T-helper 17 cell (primary cell): ENCODE results near the gene ADAMTS14. TPM values are rescaled to one million over a fixed set of nuclear protein-coding genes. Genes with fewer than 3 reads are reported as not detected.
"Not testable (repeated sequence)": the region's sequence is repeated elsewhere in the genome, so short reads cannot be mapped to it uniquely, and the experiment has no call there.

Experiments used
- ATAC-seq: fragments of 150-1000 bp; cut with Tn5 transposase; 2 replicates; pipeline ENCODE4 v1.10.0; 2021; ENCODE audit warnings: mild to moderate bottlenecking, moderate library complexity
- DNase-seq, 3 donors: peaks; one replicate each; pipeline versions ENCODE4 v3.0.0 to v3.0.0-alpha.2; 2020 to 2021
- H3K9me3 ChIP-seq: one replicate; pipeline ENCODE4 v1.7.0; 2013; ENCODE audit warnings: low read length, mild to moderate bottlenecking; ENCODE audit not compliant: control insufficient read depth, poor library complexity, severe bottlenecking
- H3K27ac Mint-ChIP-seq: one replicate; pipeline ENCODE4 v1.8.0; 2022; ENCODE audit warnings: mild to moderate bottlenecking, moderate library complexity, mixed read lengths
- H3K27me3 Mint-ChIP-seq: one replicate; pipeline ENCODE4 v1.8.0; 2022; ENCODE audit warnings: mixed read lengths
- H3K36me3 Mint-ChIP-seq: one replicate; pipeline ENCODE4 v1.8.0; 2022; ENCODE audit warnings: low read depth, mixed read lengths
- H3K4me1 Mint-ChIP-seq: one replicate; pipeline ENCODE4 v1.8.0; 2022; ENCODE audit warnings: mild to moderate bottlenecking, mixed read lengths
- H3K4me3 Mint-ChIP-seq: one replicate; pipeline ENCODE4 v1.8.0; 2022; ENCODE audit warnings: mild to moderate bottlenecking, moderate library complexity, mixed read lengths
- total RNA-seq, 4 donors: library from RNA in 2 of 4; stranded (reverse) in 2 of 4; gene quantifications; one replicate each; pipeline ENCODE4 v1.2.3 and lab custom pipeline; 2022 to 2026

ADAMTS14 gene
- total RNA-seq, 2 donors from 2014 or later: not detected

GRCh38 chr10:70768026-70768685 is 95.8 kb downstream of the ADAMTS14 start:
- not testable (repeated sequence) for H3K9me3 ChIP-seq, H3K4me1 Mint-ChIP-seq, DNase-seq, H3K27ac Mint-ChIP-seq, ATAC-seq, H3K36me3 Mint-ChIP-seq, H3K4me3 Mint-ChIP-seq
- H3K27me3 Mint-ChIP-seq: peaks cover 12% of the 10 kb centered on the region

DNA sequence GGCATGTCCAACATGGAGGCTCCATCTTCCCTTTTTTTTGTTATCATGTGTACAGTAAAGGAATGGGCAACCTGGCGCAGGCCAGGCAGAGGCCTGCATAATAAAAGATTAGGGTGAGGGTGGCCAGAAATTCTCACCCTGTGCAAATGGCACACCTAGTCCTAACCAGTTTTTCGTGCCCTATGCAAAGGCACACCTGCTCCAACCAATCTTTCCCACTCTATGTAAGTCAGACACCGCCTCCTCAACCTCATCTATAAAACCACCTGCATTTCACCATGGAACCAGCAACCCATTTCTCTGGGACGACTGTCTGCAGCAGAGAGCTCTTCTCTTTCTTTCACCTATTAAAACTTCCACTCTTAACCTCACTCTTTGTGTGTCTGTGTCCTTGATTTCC is 96.8 kb downstream of the ADAMTS14 start:
- ATAC-seq (no peak), DNase-seq (no peak)
- Mint-ChIP-seq H3K4me3 (no peak overlapping the region), H3K27me3 (peaks cover 12% of the 10 kb centered on the region), H3K27ac (no peak overlapping the region), H3K36me3 (peaks cover 4% of the 10 kb centered on the region), H3K4me1 (no peaks in the 10 kb centered on the region)
- H3K9me3 ChIP-seq: no peaks in the 10 kb centered on the region

DNA sequence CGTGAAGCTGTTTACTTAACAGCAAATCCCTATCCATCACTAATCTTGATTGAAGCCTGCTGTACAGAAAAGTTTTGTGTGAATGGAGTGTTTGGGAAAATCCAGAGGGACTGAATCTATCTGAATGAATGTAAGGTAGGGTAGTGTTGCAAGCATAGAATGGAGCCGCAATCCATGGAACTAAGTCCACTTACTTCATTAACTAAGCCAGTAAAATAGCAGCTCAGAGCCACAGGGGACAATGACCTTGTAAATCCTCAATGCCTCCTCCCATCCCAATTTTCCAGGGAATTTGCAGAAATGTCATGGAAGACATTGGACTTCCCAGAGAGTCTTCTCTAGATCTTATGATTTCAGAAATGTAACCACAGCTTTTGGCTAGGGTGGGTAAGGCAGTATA is 97.7 kb downstream of the ADAMTS14 start:
- Mint-ChIP-seq H3K36me3 (peaks cover 4% of the 10 kb centered on the region), H3K27me3 (peaks cover 12% of the 10 kb centered on the region), H3K4me3 (no peak overlapping the region), H3K27ac (no peak overlapping the region), H3K4me1 (no peaks in the 10 kb centered on the region)
- H3K9me3 ChIP-seq: no peaks in the 10 kb centered on the region
- ATAC-seq: no peak
- DNase-seq: no peak

DNA sequence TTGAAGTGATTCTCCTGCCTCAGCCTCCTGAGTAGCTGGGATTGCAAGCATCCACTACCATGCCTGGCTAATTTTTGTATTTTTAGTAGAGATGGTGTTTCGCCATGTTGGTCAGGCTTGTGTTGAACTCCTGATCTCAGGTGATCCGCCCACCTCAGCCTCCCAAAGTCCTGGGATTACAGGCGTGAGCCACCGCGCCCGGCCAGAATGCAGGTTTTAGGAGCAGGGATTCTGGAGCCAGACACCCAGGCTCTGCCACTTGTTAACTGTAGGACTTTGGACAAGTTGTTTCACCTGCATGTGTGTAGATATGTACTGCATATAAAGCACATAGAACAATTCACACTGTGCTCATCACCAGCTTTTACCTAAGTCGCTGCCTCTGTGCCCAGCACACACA is 98.2 kb downstream of the ADAMTS14 start:
- peaks cover 12% of the 10 kb centered on the region for H3K27me3 Mint-ChIP-seq
- not testable (repeated sequence) for H3K36me3 Mint-ChIP-seq, ATAC-seq, H3K27ac Mint-ChIP-seq, H3K9me3 ChIP-seq, H3K4me3 Mint-ChIP-seq, H3K4me1 Mint-ChIP-seq, DNase-seq

DNA sequence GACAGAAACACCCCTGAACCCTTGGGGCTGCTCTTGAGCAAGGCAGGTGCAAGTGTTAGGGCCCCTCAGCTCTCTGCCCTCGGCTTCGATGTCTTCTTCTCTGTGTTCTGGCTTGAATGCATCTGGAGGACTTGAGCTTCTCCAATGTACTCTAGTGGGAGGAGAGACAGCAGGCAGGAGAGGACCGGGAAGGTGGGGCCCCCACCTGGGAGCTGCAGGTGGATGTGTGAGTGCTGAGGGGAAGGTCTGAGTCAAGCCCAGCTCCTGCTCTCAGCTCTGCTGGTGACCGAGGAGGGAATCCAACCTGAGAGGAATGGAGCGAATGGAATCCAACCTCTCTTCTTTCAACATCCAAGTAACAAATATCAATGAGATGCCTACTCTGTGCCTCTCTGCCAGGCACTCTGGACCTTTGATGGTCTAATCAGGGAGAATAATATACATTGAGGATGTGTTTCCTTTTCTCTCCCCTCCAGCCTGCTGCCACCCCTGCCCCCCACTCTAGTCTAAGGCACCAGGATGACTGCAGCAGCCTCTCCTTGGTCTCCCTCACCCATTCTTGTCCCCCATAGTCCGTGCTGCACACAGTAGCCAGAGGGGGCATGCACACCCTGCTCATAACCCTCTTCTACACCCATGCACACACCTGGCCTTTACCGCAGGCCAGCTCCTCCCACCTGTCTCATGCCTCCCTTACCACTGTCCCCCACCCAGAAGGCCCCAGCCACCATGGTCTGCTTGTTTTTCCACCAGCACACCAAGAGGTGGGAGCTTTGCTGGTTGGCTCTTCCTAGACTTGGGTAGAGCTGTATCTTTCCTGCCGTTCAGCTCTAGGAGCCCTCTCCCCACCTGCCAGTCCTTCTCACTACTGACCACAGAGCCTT is 99.2 kb downstream of the ADAMTS14 start:
- no peaks in the 10 kb centered on the region for H3K4me1 Mint-ChIP-seq
- H3K27ac Mint-ChIP-seq: peak overlapping the region; percentile 21
- H3K27me3 Mint-ChIP-seq: peaks cover 12% of the 10 kb centered on the region
- no peak overlapping the region for H3K4me3 Mint-ChIP-seq
- H3K9me3 ChIP-seq: no peaks in the 10 kb centered on the region
- ATAC-seq: no peak
- H3K36me3 Mint-ChIP-seq: peaks cover 4% of the 10 kb centered on the region
- DNase-seq: no peak

- Mint-ChIP-seq H3K27me3 (peaks cover 12% of the 10 kb centered on the region), H3K36me3 (peaks cover 4% of the 10 kb centered on the region), H3K4me3 (no peak overlapping the region), H3K4me1 (no peaks in the 10 kb centered on the region), H3K27ac (peak overlapping the region; percentile 21)
- H3K9me3 ChIP-seq: no peaks in the 10 kb centered on the region
- no peak for DNase-seq
- no peak for ATAC-seq
These were observed 100.3 kb downstream of the ADAMTS14 start for GRCh38 chr10:70772627-70773026.

- H3K36me3 Mint-ChIP-seq: peaks cover 4% of the 10 kb centered on the region
- no peaks in the 10 kb centered on the region for H3K4me1 Mint-ChIP-seq
- no peak overlapping the region for H3K27ac Mint-ChIP-seq
- no peak for DNase-seq
- no peak overlapping the region for H3K4me3 Mint-ChIP-seq
- ATAC-seq: no peak
- peaks cover 12% of the 10 kb centered on the region for H3K27me3 Mint-ChIP-seq
- H3K9me3 ChIP-seq: no peaks in the 10 kb centered on the region
These were observed 101.2 kb downstream of the ADAMTS14 start for GRCh38 chr10:70773461-70773860.

GRCh38 chr10:70773965-70774809 is 101.9 kb downstream of the ADAMTS14 start:
- H3K27ac Mint-ChIP-seq: peak overlapping the region; percentile 62
- H3K4me3 Mint-ChIP-seq: no peak overlapping the region
- no peak for DNase-seq

DNA sequence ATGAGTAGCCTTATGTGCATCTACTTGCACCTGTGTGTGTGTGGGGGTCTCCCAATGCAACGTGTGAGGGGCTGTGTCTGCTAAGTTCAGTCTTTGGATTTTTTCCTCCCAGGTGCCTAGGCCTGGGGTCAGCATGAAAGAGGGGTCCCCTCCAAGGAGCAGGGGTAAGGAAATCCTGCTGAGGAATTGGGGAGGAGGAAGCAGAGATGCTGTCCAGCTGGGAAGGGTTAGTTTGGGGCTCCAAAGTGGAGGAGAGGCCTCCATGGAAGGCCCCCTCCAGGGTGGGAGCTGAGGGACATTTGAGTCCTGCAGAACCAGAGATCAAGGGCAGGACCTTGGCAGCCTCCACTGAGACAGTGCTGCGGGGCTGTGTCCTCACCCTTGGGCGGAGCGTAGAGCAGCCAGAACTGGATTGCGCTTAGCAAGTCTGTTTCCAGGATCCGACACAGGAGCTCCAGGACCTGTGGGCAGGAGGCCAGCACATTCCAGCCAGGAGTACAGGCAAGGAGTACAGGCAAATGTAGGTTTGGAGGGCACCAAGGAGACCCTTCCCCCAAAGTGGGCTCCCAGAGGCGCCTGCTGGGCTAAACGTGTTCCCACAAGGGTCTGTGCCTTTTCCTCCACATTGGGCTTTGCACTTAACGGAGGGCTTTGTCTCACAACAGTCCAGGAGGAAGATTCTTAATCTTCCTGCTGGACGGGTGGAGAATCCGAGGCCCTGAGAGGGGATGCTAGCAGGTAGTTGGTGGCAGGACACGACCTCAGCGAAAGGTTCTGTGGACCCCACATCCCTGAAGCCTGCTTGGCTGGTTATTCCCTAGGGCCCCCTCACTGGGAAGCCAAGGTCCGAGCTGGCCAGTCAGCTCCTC is 102.7 kb downstream of the ADAMTS14 start:
- H3K4me3 Mint-ChIP-seq: no peak overlapping the region
- H3K36me3 Mint-ChIP-seq: no peaks in the 10 kb centered on the region
- DNase-seq (no peak), ATAC-seq (no peak)
- no peaks in the 10 kb centered on the region for H3K4me1 Mint-ChIP-seq
- H3K27me3 Mint-ChIP-seq: peaks cover 8% of the 10 kb centered on the region
- peak overlapping the region; percentile 62 for H3K27ac Mint-ChIP-seq
- no peaks in the 10 kb centered on the region for H3K9me3 ChIP-seq

More at GRCh38 chr10:70773965-70774809, 101.9 kb downstream of the ADAMTS14 start:
- H3K4me1 Mint-ChIP-seq: no peaks in the 10 kb centered on the region
- peaks cover 11% of the 10 kb centered on the region for H3K27me3 Mint-ChIP-seq
- ATAC-seq: no peak
- no peaks in the 10 kb centered on the region for H3K9me3 ChIP-seq
- H3K36me3 Mint-ChIP-seq: peaks cover 2% of the 10 kb centered on the region

DNA sequence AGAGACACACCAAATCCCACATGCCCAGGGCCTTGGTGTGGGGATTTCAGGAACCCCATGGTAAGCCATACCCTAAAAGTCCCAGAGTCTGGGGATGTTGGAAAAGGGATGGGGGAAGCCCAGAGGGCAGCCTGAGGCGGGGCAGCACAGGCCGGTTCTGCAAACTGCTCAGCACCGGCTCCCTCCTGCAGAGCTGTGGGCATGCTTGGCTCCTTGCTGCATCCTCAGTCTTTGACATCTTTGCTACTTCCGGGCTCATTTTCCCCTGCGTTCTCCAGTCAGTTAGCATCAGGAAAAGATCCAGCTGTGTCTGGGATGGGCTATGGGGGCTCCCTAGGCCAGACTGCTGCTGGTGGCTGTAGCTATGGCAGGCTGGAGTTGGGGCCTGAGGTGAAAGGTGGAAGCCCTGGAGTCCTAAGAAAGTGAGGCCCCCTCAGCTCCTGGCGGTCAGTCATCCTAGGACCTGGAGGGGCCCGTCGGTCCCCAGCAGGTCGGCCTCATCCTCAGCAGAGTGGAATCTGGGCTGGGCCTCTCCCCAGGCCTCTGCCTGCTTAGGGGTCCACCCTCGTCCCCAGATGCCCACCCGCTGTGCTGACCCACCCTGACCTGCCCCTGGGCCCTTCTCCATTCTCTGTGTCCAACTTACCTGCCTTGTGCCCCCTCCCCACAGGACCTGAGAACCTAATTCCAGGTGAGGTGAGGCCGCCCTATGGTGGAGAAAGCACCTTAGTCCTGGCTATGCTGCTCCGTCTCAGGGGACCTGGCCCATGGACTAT is 103.6 kb downstream of the ADAMTS14 start:
- no peak overlapping the region for H3K4me3 Mint-ChIP-seq
- no peak for ATAC-seq
- H3K9me3 ChIP-seq: no peaks in the 10 kb centered on the region
- peaks cover 16% of the 10 kb centered on the region for H3K27me3 Mint-ChIP-seq
- no peak for DNase-seq
- peaks cover 3% of the 10 kb centered on the region for H3K4me1 Mint-ChIP-seq
- peaks cover 2% of the 10 kb centered on the region for H3K36me3 Mint-ChIP-seq
- no peak overlapping the region for H3K27ac Mint-ChIP-seq

DNA sequence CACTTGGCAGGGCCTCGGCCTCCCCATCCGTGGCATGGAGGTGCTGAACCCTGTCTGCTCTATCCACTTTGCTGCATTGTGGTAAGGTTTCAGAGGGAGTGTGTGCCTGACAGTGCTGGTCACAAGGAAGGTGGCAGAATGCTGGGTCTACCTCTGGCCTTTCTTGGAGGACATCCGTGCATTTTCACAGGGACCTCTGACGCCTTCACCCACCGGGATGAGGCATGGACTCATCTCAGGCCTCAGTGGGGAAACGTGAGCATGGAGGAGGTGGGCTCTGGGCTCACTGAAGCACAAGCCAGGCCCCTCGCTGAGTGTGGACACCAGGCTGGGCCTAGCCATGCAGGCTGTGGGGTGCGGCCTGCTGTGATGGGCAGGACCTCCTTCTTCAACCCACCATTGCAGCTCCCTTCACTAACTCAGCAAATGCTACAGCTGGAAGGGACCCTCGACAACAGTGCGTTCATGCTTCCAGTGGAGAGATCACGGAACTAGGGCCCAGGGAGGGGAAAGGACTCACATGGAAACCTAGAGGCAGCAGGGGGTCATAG is 104.2 kb downstream of the ADAMTS14 start:
- Mint-ChIP-seq H3K27me3 (peaks cover 21% of the 10 kb centered on the region), H3K4me3 (no peak overlapping the region), H3K4me1 (peaks cover 3% of the 10 kb centered on the region), H3K27ac (no peak overlapping the region), H3K36me3 (peaks cover 2% of the 10 kb centered on the region)
- H3K9me3 ChIP-seq: no peaks in the 10 kb centered on the region
- ATAC-seq (no peak), DNase-seq (no peak)
